HepG2 (cell line): ENCODE results near the gene PCDHB8. TPM values are rescaled to one million over a fixed set of nuclear protein-coding genes. Genes with fewer than 3 reads are reported as not detected.
"Not testable (repeated sequence)": the region's sequence is repeated elsewhere in the genome, so short reads cannot be mapped to it uniquely, and the experiment has no call there.

Source experiments
- ATAC-seq: fragments of 200-7000 bp; cut with Tn5 transposase; 3 replicates; pipeline ENCODE4 v1.9.1; 2020; ENCODE audit warnings: mild to moderate bottlenecking, moderate library complexity
- Bru-seq: library from RNA; stranded (reverse); fragments of 400-500 nt; gene quantifications from one replicate; lab custom pipeline; 2021; lab: Mats Ljungman, UMichigan
- BruChase-seq, 2 experiments: library from RNA; stranded (reverse); fragments of 400-500 nt; gene quantifications; one replicate each; lab custom pipeline; 2021; lab: Mats Ljungman, UMichigan
- BruUV-seq: library from RNA; stranded (reverse); fragments of 400-500 nt; replicated peaks from 2 replicates; lab custom pipeline; 2021; lab: Mats Ljungman, UMichigan
- CTCF ChIA-PET: fragments of 300-600 bp; formaldehyde crosslinking; extraction: SDS; loops from one replicate; lab custom pipeline; 2021; ENCODE audit warnings: low total read pairs, inconsistent platforms, low intra/inter-chr PET ratio; lab: Yijun Ruan, JAX
- POLR2A ChIA-PET: fragments of 350-600 bp; sonication (Branson Sonifier 250); formaldehyde crosslinking; loops from one replicate; lab custom pipeline; 2020; ENCODE audit warnings: antibody characterized with exemption, inconsistent platforms; lab: Yijun Ruan, JAX
- DNase-seq: peaks from one replicate; pipeline ENCODE4 v3.0.0-alpha.2; 2015; ENCODE audit warnings: low spot score
- FAIRE-seq: peaks from 3 replicates; lab custom pipeline; 2011; peaks lifted over from hg19 to GRCh38; lab: Jason Lieb, UNC
- H2AFZ ChIP-seq: one replicate; pipeline ENCODE4 v1.6.1; 2011; ENCODE audit warnings: low read length, inconsistent platforms
- H3K27ac ChIP-seq: fragments of 300-600 bp; 3 replicates; pipeline ENCODE4 v1.8.0; 2011; ENCODE audit warnings: mixed run types, mild to moderate bottlenecking, mixed read lengths, low read length, inconsistent platforms; ENCODE audit not compliant: insufficient read depth; ENCODE audit errors: extremely low read length
- H3K27me3 ChIP-seq, 2 experiments: fragments of 200-600 bp in 1 of 2; 2 replicates in 1 of 2; 3 replicates in 1 of 2; pipeline versions ENCODE4 v1.6.0 to v1.8.0; 2011; ENCODE audit warnings: low read length in 2 of 2, mild to moderate bottlenecking in 2 of 2, moderate library complexity in 2 of 2, inconsistent platforms in 1 of 2; ENCODE audit not compliant: insufficient read depth in 2 of 2, control insufficient read depth in 1 of 2
- H3K36me3 ChIP-seq, 2 experiments: fragments of 200-600 bp in 1 of 2; replicated peaks in 1 of 2; 2 replicates in 1 of 2; 3 replicates in 1 of 2; pipeline versions ENCODE4 v1.5.1 to v1.8.0; 2011; ENCODE audit warnings: low read length in 2 of 2, inconsistent platforms in 1 of 2; ENCODE audit not compliant: insufficient read depth in 2 of 2, control insufficient read depth in 1 of 2
- H3K4me1 ChIP-seq: 2 replicates; pipeline ENCODE4 v1.5.1; 2012; ENCODE audit warnings: low read length, inconsistent platforms; ENCODE audit not compliant: insufficient read depth
- H3K4me2 ChIP-seq: 2 replicates; pipeline ENCODE4 v1.6.0; 2011; ENCODE audit warnings: low read depth, low read length, inconsistent platforms
- H3K4me3 ChIP-seq, 3 experiments: fragments of 200-600 bp in 1 of 3; sonication (generic), shearing (Covaris generic) in 1 of 3; replicated peaks in 1 of 3; 2 replicates each; pipeline ENCODE4 v1.5.1; 2011 to 2016; ENCODE audit warnings: low read length in 3 of 3, inconsistent platforms in 2 of 3, low read depth in 2 of 3, mild to moderate bottlenecking in 2 of 3, control low read depth in 1 of 3, mixed read lengths in 1 of 3; ENCODE audit not compliant: insufficient read depth in 1 of 3
- H3K79me2 ChIP-seq: one replicate; pipeline ENCODE4 v1.6.1; 2011; ENCODE audit warnings: low read length, inconsistent platforms; ENCODE audit not compliant: insufficient read depth
- H3K9ac ChIP-seq: 2 replicates; pipeline ENCODE4 v1.6.0; 2011; ENCODE audit warnings: mild to moderate bottlenecking, low read depth, low read length, inconsistent platforms; ENCODE audit not compliant: insufficient read depth
- H3K9me3 ChIP-seq: 2 replicates; pipeline ENCODE4 v1.5.1; 2012; ENCODE audit warnings: mild to moderate bottlenecking, low read length
- H4K20me1 ChIP-seq: 2 replicates; pipeline ENCODE4 v1.6.0; 2011; ENCODE audit warnings: inconsistent platforms, mild to moderate bottlenecking, low read length, moderate library complexity; ENCODE audit not compliant: insufficient read depth
- CTCF ChIP-seq: sonication (generic); formaldehyde crosslinking; IDR thresholded peaks from 2 replicates; pipeline ENCODE4 v1.5.0; 2020; ENCODE audit warnings: mild to moderate bottlenecking, missing genetic modification reagents, moderate library complexity
- SMC3 ChIP-seq: IDR thresholded peaks from 2 replicates; pipeline ENCODE4 v1.6.1; 2011; ENCODE audit warnings: low read length, improper control_type of control experiment
- WGBS: methylation state at CpG from one replicate; pipeline ENCODE4 v1.1.6; 2017; ENCODE audit warnings: low lambda C conversion rate; 5-methylcytosine and 5-hydroxymethylcytosine counted together
- in situ Hi-C: cut with HindIII; loops from 2 replicates; pipeline ENCODE4 v1.10.0; 2017; ENCODE audit warnings: low pct_unique_long_range_greater_than_20kb; ENCODE audit not compliant: extremely low pct_ligation_motif_present
- intact Hi-C: fragments of 100-400 bp; cut with micrococcal nuclease; formaldehyde crosslinking; loops from one replicate; pipeline ENCODE4 v1.10.0; 2022; ENCODE audit not compliant: unreplicated experiment
- long read RNA-seq, 2 experiments: library from RNA in 1 of 2; library from polyadenylated mRNA in 1 of 2; stranded (forward) in 1 of 2; unstranded in 1 of 2; transcript quantifications; one replicate each; pipeline ENCODE4 v2.0.0, GENCODE V29; 2019 to 2022
- polyA minus RNA-seq, 3 experiments: library from RNA; depleted of rRNA, polyadenylated mRNA; stranded (reverse); fragments of >200 nt; gene quantifications; 2 replicates each; pipeline ENCODE4 v1.2.3, GENCODE V29; 2011; ENCODE audit warnings: low replicate concordance in 1 of 3
- polyA plus RNA-seq, 8 experiments: library from polyadenylated mRNA; depleted of rRNA in 3 of 8; stranded (reverse) in 7 of 8; unstranded in 1 of 8; fragments of >200 nt; fragmentation: Illumina TruSeq in 4 of 8; extraction: Trizol in 4 of 8; gene quantifications; 2 replicates each; pipeline versions ENCODE4 v1.2.1 to v1.2.3, GENCODE V29; 2011 to 2016; ENCODE audit warnings: low read depth in 4 of 8, missing spikeins in 1 of 8, mixed read lengths in 1 of 8; ENCODE audit not compliant: insufficient read depth in 1 of 8
- total RNA-seq, 5 experiments: library from RNA; depleted of rRNA; stranded (reverse); fragments of >200 nt; fragmentation: Illumina TruSeq; extraction: Trizol; gene quantifications; 2 replicates each; pipeline ENCODE4 v1.2.3, GENCODE V29; 2016; ENCODE audit warnings: low read depth in 1 of 5

Gene PCDHB8
- 0.34 and 0.82 TPM in 2 replicates for total RNA-seq (2016; rRNA removed; fragmentation: Illumina TruSeq; extraction: Trizol)
- not detected in 2 replicates for total RNA-seq (2016; cell fraction: cytosol; rRNA removed; fragmentation: Illumina TruSeq; extraction: Trizol; ENCODE audit: low read depth)
- 0.37 and 1.1 TPM in 2 replicates for total RNA-seq (2016; cell fraction: insoluble cytoplasmic fraction; rRNA removed; fragmentation: Illumina TruSeq; extraction: Trizol)
- 0.07 and 0.12 TPM in 2 replicates for total RNA-seq (2016; cell fraction: membrane; rRNA removed; fragmentation: Illumina TruSeq; extraction: Trizol)
- 0.68 and 0.88 TPM in 2 replicates for total RNA-seq (2016; cell fraction: nucleus; rRNA removed; fragmentation: Illumina TruSeq; extraction: Trizol)
- polyA plus RNA-seq (2011; rRNA removed), result 0.26 and 0.33 TPM in 2 replicates
- 0.29 and 0.31 TPM in 2 replicates for polyA plus RNA-seq (2011; cell fraction: cytosol; rRNA removed)
- 0.26 and 0.36 TPM in 2 replicates for polyA plus RNA-seq (2011; cell fraction: nucleus; rRNA removed)
- polyA plus RNA-seq (2012), result 0.48 and 1.2 TPM in 2 replicates
- polyA plus RNA-seq (2016; cell fraction: cytosol; fragmentation: Illumina TruSeq; extraction: Trizol; ENCODE audit: low read depth), result 0.05 TPM in 1 of 2 replicates, not detected in the other
- polyA plus RNA-seq (2016; cell fraction: insoluble cytoplasmic fraction; fragmentation: Illumina TruSeq; extraction: Trizol; ENCODE audit: low read depth), result 0.30 and 0.32 TPM in 2 replicates
- 0.07 TPM in 1 of 2 replicates, not detected in the other for polyA plus RNA-seq (2016; cell fraction: membrane; fragmentation: Illumina TruSeq; extraction: Trizol; ENCODE audit: low read depth)
- 0.63 and 0.66 TPM in 2 replicates for polyA plus RNA-seq (2016; cell fraction: nucleus; fragmentation: Illumina TruSeq; extraction: Trizol; ENCODE audit: insufficient read depth, low read depth)
- 0.50 TPM in 1 of 2 replicates, not detected in the other for polyA minus RNA-seq (2011; rRNA and poly(A)+ RNA removed; ENCODE audit: low replicate concordance)
- polyA minus RNA-seq (2011; cell fraction: cytosol; rRNA and poly(A)+ RNA removed), result 0.70 and 0.79 TPM in 2 replicates
- 0.26 and 0.62 TPM in 2 replicates for polyA minus RNA-seq (2011; cell fraction: nucleus; rRNA and poly(A)+ RNA removed)
- percentile 28 among the genes with signal in this experiment for Bru-seq, nascent RNA
- percentile 50 among the genes with signal in this experiment for BruChase-seq, experiment 1, labeled RNA remaining after a 6-hour chase
- BruChase-seq, experiment 2, labeled RNA remaining after a 2-hour chase, result percentile 30 among the genes with signal in this experiment
- long read RNA-seq, experiment 1, partial matches to known transcripts, result 0 of 1 reads
- long read RNA-seq, experiment 1, other reads (novel, unspliced or antisense), result 0 of 1 reads
- long read RNA-seq, experiment 2, result 0 reads

GRCh38 chr5:141177577-141178191 lies at the start of gene PCDHB8:
TSS of gene PCDHB8 (plus strand) at chr5:141177790. CDS start at chr5:141178035, 245 bp downstream.
- H3K79me2 ChIP-seq, POLR2A ChIA-PET, H4K20me1 ChIP-seq: not testable (repeated sequence)
- peak within 1 kb of the TSS in 1 of 3 experiments; percentile 23; a peak in 1 of 6 replicates for H3K4me3 ChIP-seq
- FAIRE-seq, result peak; percentile 66
- TF ChIP-seq SMC3 (peak; percentile 4; the same call in 1 of the 2 replicates), CTCF (CRISPR knock-in tag) (peak; percentile 44)
- TF ChIP-seq, all 625 proteins: peak for 2; not testable (repeated sequence) for 623
- 27% methylated on average over 13 of the region's 18 CpGs for WGBS
- CTCF ChIA-PET, result interaction anchor here (1.0 kb wide), 1 partner anchor 9 kb away, joined by 3 read pairs; the partner anchor contains the start of gene PCDHB9
- H3K9ac ChIP-seq, intact Hi-C loops, H2AFZ ChIP-seq, H3K36me3 ChIP-seq, H3K9me3 ChIP-seq, BruUV-seq, H3K27me3 ChIP-seq, H3K4me2 ChIP-seq, in situ Hi-C loops, H3K4me1 ChIP-seq, H3K27ac ChIP-seq: not testable (repeated sequence)
- DNase-seq (peak; percentile 25), ATAC-seq (peak; percentile 91)
